HepG2 (cell line): ENCODE results near the gene DCP1B. TPM values are rescaled to one million over a fixed set of nuclear protein-coding genes. Genes with fewer than 3 reads are reported as not detected.

ENCODE experiments used
- ARID5B ChIP-seq: IDR thresholded peaks from 2 replicates; pipeline ENCODE4 v1.4.0; 2020; ENCODE audit warnings: mild to moderate bottlenecking, missing genetic modification reagents
- ARNT2 ChIP-seq: sonication (generic); formaldehyde crosslinking; IDR thresholded peaks from 2 replicates; pipeline ENCODE4 v1.8.0; 2022; ENCODE audit warnings: mild to moderate bottlenecking, low read depth, missing genetic modification reagents, moderate library complexity
- ATF1 ChIP-seq: IDR thresholded peaks from 2 replicates; pipeline ENCODE4 v1.6.1; 2016; ENCODE audit warnings: mild to moderate bottlenecking, control low read depth
- BHLHE40 ChIP-seq: IDR thresholded peaks from 2 replicates; pipeline ENCODE4 v1.6.1; 2011; ENCODE audit warnings: low read length, improper control_type of control experiment
- DPF2 ChIP-seq: sonication (generic); formaldehyde crosslinking; IDR thresholded peaks from 2 replicates; pipeline ENCODE4 v1.4.0; 2020; ENCODE audit warnings: mild to moderate bottlenecking, low read depth, missing genetic modification reagents, borderline replicate concordance
- E2F2 ChIP-seq: sonication (generic); formaldehyde crosslinking; IDR thresholded peaks from 2 replicates; pipeline ENCODE4 v1.4.0; 2020; ENCODE audit warnings: missing genetic modification reagents, borderline replicate concordance
- HDAC2 ChIP-seq: sonication (generic); formaldehyde crosslinking; IDR thresholded peaks from 2 replicates; pipeline ENCODE4 v1.4.0; 2020; ENCODE audit warnings: missing genetic modification reagents
- HNRNPLL ChIP-seq: fragments of 200-400 bp; formaldehyde crosslinking; IDR thresholded peaks from 2 replicates; pipeline ENCODE4 v1.6.1; 2017; ENCODE audit warnings: mild to moderate bottlenecking, low read depth, low read length; ENCODE audit not compliant: poor library complexity, severe bottlenecking
- IKZF1 ChIP-seq: fragments of 450-650 bp; IDR thresholded peaks from 2 replicates; pipeline ENCODE4 v1.7.1; 2016
- PRPF4 ChIP-seq: fragments of 200-400 bp; formaldehyde crosslinking; IDR thresholded peaks from 2 replicates; pipeline ENCODE4 v1.6.1; 2016; ENCODE audit warnings: low read length, low read depth; ENCODE audit not compliant: poor library complexity, severe bottlenecking
- RBFOX2 ChIP-seq: fragments of 200-400 bp; formaldehyde crosslinking; IDR thresholded peaks from 2 replicates; pipeline ENCODE4 v1.6.1; 2017; ENCODE audit warnings: low read depth, mild to moderate bottlenecking, low read length
- RXRB ChIP-seq: IDR thresholded peaks from 2 replicates; pipeline ENCODE4 v1.6.1; 2016; ENCODE audit warnings: borderline replicate concordance, missing genetic modification reagents, missing compliant biosample characterization
- TOPORS ChIP-seq: sonication (generic); formaldehyde crosslinking; IDR thresholded peaks from 2 replicates; pipeline ENCODE4 v1.8.0; 2023; ENCODE audit warnings: mild to moderate bottlenecking, missing genetic modification reagents
- ZMYM4 ChIP-seq: sonication (generic); formaldehyde crosslinking; IDR thresholded peaks from 2 replicates; pipeline ENCODE4 v1.8.1; 2023; ENCODE audit warnings: mild to moderate bottlenecking, missing genetic modification reagents
- ZNF784 ChIP-seq: sonication (generic); formaldehyde crosslinking; IDR thresholded peaks from 2 replicates; pipeline ENCODE4 v1.5.1; 2020; ENCODE audit warnings: missing genetic modification reagents, mild to moderate bottlenecking, borderline replicate concordance
- polyA plus RNA-seq, 8 experiments: library from polyadenylated mRNA; depleted of rRNA in 3 of 8; stranded (reverse) in 7 of 8; unstranded in 1 of 8; fragments of >200 nt; fragmentation: Illumina TruSeq in 4 of 8; extraction: Trizol in 4 of 8; gene quantifications; 2 replicates each; pipeline versions ENCODE4 v1.2.1 to v1.2.3, GENCODE V29; 2011 to 2016; ENCODE audit warnings: low read depth in 4 of 8, missing spikeins in 1 of 8, mixed read lengths in 1 of 8; ENCODE audit not compliant: insufficient read depth in 1 of 8
- total RNA-seq, 5 experiments: library from RNA; depleted of rRNA; stranded (reverse); fragments of >200 nt; fragmentation: Illumina TruSeq; extraction: Trizol; gene quantifications; 2 replicates each; pipeline ENCODE4 v1.2.3, GENCODE V29; 2016; ENCODE audit warnings: low read depth in 1 of 5
- TF ChIP-seq, protein P1 (sequence below): sonication (generic); formaldehyde crosslinking; IDR thresholded peaks from 2 replicates; pipeline ENCODE4 v1.5.1; 2020; ENCODE audit warnings: missing genetic modification reagents, mild to moderate bottlenecking, borderline replicate concordance
- TF ChIP-seq, protein P2 (sequence below): sonication (generic); formaldehyde crosslinking; IDR thresholded peaks from 2 replicates; pipeline ENCODE4 v1.5.0; 2020; ENCODE audit warnings: missing genetic modification reagents
- TF ChIP-seq, protein P3 (sequence below): sonication (generic); formaldehyde crosslinking; IDR thresholded peaks from 2 replicates; pipeline ENCODE4 v1.5.0; 2020; ENCODE audit warnings: missing genetic modification reagents

Gene DCP1B
- total and polyA plus RNA-seq, 2 of the 13 experiments (the other 11 are each of a cell fraction or from before 2014, with no cell fraction given) = 11.4 to 27.2 TPM

GRCh38 chr12:2034633-2035430 is 30.6 kb upstream of the DCP1B start (continued):
- no peak for TF ChIP-seq IKZF1
- no peak for TF ChIP-seq RXRB (CRISPR knock-in tag)
- no peak for TF ChIP-seq E2F2 (CRISPR knock-in tag)
- TF ChIP-seq RBFOX2 = no peak
- no peak for TF ChIP-seq ARNT2 (CRISPR knock-in tag)
- no peak for TF ChIP-seq ATF1
- TF ChIP-seq DPF2 (CRISPR knock-in tag) = no peak
- TF ChIP-seq TOPORS (CRISPR knock-in tag) = peak; percentile 77; the same call in 1 of the 2 replicates
- TF ChIP-seq, protein P1, sequence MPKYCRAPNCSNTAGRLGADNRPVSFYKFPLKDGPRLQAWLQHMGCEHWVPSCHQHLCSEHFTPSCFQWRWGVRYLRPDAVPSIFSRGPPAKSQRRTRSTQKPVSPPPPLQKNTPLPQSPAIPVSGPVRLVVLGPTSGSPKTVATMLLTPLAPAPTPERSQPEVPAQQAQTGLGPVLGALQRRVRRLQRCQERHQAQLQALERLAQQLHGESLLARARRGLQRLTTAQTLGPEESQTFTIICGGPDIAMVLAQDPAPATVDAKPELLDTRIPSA (CRISPR knock-in tag) = no peak
- TF ChIP-seq PRPF4 = no peak
- peak; percentile 61; the same call in 1 of the 2 replicates for TF ChIP-seq BHLHE40
- no peak for TF ChIP-seq ZNF784 (CRISPR knock-in tag)
- TF ChIP-seq HNRNPLL = peak; percentile 79
- TF ChIP-seq ARID5B (CRISPR knock-in tag) = peak; percentile 60
- 0 out of 2 replicates have a peak, but pooled peaks have one; percentile 43 for TF ChIP-seq ZMYM4 (CRISPR knock-in tag)
- TF ChIP-seq, protein P2, sequence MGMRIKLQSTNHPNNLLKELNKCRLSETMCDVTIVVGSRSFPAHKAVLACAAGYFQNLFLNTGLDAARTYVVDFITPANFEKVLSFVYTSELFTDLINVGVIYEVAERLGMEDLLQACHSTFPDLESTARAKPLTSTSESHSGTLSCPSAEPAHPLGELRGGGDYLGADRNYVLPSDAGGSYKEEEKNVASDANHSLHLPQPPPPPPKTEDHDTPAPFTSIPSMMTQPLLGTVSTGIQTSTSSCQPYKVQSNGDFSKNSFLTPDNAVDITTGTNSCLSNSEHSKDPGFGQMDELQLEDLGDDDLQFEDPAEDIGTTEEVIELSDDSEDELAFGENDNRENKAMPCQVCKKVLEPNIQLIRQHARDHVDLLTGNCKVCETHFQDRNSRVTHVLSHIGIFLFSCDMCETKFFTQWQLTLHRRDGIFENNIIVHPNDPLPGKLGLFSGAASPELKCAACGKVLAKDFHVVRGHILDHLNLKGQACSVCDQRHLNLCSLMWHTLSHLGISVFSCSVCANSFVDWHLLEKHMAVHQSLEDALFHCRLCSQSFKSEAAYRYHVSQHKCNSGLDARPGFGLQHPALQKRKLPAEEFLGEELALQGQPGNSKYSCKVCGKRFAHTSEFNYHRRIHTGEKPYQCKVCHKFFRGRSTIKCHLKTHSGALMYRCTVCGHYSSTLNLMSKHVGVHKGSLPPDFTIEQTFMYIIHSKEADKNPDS (CRISPR knock-in tag) = 0 out of 2 replicates have a peak, but pooled peaks have one; percentile 24
- TF ChIP-seq, protein P3, sequence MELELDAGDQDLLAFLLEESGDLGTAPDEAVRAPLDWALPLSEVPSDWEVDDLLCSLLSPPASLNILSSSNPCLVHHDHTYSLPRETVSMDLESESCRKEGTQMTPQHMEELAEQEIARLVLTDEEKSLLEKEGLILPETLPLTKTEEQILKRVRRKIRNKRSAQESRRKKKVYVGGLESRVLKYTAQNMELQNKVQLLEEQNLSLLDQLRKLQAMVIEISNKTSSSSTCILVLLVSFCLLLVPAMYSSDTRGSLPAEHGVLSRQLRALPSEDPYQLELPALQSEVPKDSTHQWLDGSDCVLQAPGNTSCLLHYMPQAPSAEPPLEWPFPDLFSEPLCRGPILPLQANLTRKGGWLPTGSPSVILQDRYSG (CRISPR knock-in tag) = no peak
- TF ChIP-seq HDAC2 (CRISPR knock-in tag) = no peak
